Activated naive CD4-positive, alpha-beta T cell treated with anti-CD3 and anti-CD28 coated beads for 36 hours (primary cell): ENCODE results near the gene MAPK11. TPM values are rescaled to one million over a fixed set of nuclear protein-coding genes. Genes with fewer than 3 reads are reported as not detected.
A peak's percentile ranks its signal among the peaks of the same experiment; 100 is the strongest.

Experiments
- CTCF ChIA-PET: fragments of 350-600 bp; sonication (Branson Sonifier 250); formaldehyde crosslinking; loops from one replicate; lab custom pipeline; 2021; ENCODE audit warnings: antibody characterized with exemption; lab: Charles Lee
- DNase-seq: peaks from one replicate; pipeline ENCODE4 v3.0.0-alpha.2; 2020
- H3K27ac Mint-ChIP-seq: one replicate; pipeline ENCODE4 v1.8.0; 2021; ENCODE audit warnings: mild to moderate bottlenecking, mixed read lengths
- H3K27me3 Mint-ChIP-seq: one replicate; pipeline ENCODE4 v1.8.0; 2021; ENCODE audit warnings: low read depth, mixed read lengths
- H3K36me3 Mint-ChIP-seq: one replicate; pipeline ENCODE4 v1.8.0; 2021; ENCODE audit warnings: low read depth, mixed read lengths
- H3K4me1 Mint-ChIP-seq: one replicate; pipeline ENCODE4 v1.8.0; 2021; ENCODE audit warnings: low read depth, mixed read lengths
- H3K4me3 Mint-ChIP-seq: one replicate; pipeline ENCODE4 v1.8.0; 2021; ENCODE audit warnings: mild to moderate bottlenecking, moderate library complexity, mixed read lengths
- H3K9me3 Mint-ChIP-seq: one replicate; pipeline ENCODE4 v1.8.0; 2021; ENCODE audit warnings: mixed read lengths
- intact Hi-C: fragments of 100-400 bp; cut with micrococcal nuclease; formaldehyde crosslinking; loops from one replicate; pipeline ENCODE4 v1.15.1; 2023
- total RNA-seq, 2 experiments: library from RNA; stranded (reverse); gene quantifications; one replicate each; pipeline ENCODE4 v1.2.3, GENCODE V29; 2021

MAPK11 gene
- 10 to 100 TPM; 17.5 to 17.9 TPM for total RNA-seq

DNA sequence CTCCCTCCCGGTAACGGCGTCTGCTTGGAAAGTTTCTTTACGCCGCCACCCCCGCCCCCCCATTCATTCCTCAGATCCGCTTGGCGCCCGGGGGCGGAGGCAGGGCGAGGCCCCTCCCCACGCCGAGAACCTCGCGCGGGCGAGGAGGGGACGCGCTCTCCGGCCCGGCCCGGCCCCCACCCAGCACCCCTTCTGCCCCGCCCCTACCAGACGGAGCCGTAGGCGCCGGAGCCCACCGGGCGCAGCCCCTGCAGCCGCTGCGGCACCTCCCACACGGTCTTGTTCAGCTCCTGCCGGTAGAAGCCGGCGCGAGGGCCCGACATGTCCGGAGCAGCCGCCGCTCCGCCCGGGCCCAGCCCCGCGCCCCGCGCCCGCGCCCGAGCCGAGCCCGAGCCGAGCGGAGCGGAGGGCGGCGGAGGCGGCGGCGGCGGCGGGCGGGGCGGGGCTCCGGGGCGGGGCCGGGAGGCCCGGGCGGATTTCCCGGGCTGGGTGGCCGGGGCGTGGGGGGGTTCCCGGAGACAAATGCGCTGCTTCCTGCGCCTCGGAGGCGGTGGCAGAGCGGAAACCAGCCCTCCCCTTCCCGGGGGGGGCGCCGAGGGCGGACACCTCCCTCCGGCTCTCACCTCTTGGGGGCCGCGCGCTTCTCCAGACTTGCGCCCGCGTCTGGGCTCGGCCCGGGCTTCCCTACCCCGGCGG lies at the start of gene MAPK11:
TSS of gene MAPK11 (minus strand) at position 411 of the 696 bp plus-strand sequence. CDS start at position 323, 88 bp downstream.
- Mint-ChIP-seq H3K4me1 (peaks cover 13% of the 10 kb centered on the region), H3K27me3 (no peaks in the 10 kb centered on the region), H3K4me3 (peak within 1 kb of the TSS; percentile 66), H3K36me3 (no peaks in the 10 kb centered on the region), H3K9me3 (no peaks in the 10 kb centered on the region), H3K27ac (no peak within 1 kb of the TSS)
- DNase-seq = peak; percentile 87
- intact Hi-C loops = loop anchor here (1.0 to 5.0 kb wide), 5 partner anchors 18 to 351 kb away; no protein-coding TSS in a partner anchor
- CTCF ChIA-PET = no interaction called here

DNA sequence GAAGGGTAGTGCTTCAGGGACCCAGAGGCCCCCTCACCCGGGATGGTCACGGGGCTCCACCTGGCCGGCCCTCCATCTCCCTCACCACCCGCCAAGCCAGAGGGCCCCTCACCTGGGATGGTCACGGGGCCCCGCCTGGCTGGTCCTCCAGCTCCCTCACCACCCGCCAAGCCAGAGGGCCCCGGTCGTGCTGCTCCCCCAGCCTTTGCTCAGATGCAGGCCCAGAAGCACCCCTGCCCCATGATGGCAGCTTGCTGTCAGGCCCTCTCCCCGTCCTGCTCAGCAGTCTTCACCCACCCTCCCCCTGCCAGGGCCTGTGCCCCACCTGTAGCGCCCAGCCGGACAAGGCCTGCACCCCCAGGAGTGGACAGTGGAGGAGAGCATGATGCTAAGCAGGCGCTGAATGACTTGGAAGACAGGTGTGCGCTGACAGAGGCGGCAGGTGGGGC lies 49.3 kb upstream of the MAPK11 start:
- Mint-ChIP-seq H3K36me3 (no peaks in the 10 kb centered on the region), H3K27ac (no peak overlapping the region), H3K9me3 (no peaks in the 10 kb centered on the region), H3K4me1 (peaks cover 7% of the 10 kb centered on the region), H3K4me3 (no peak overlapping the region), H3K27me3 (no peaks in the 10 kb centered on the region)
- intact Hi-C loops = no loop called here
- CTCF ChIA-PET = no interaction called here
- no peak for DNase-seq

DNA sequence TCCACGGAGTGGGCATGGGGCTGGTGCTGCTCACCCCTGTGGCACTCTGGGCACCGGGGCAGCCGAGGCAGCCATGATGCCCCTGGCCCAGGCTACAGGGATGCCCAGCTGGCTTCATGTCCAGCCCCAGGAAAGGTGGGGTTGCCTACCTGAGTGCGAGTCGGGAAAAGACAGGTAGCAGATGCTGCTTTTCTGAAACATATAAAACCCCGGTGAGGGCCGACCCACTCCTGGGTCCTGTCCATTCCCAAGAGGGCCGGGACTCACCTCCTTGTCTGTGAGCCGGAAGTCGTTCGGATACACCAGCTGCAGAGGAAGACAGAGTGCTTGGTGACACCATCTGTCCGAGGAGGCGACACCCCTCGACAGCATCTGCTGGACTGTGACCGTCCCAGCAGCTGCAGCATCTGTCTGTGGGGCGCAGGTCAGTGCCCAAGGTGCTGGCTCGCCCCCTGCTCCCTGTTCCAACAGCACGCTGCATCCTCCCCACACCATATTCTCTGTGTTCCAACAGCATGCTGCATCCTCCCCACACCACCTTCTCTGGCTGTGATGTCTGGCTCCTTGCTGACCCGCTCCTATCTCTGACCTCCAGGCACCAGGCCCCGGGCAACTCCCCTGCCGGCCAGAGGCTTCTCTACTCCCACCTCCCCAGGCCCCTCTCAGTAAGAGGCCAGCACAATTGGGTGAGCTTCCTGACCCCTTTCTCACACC lies 48.7 kb upstream of the MAPK11 start:
- Mint-ChIP-seq H3K4me3 (no peak overlapping the region), H3K4me1 (peaks cover 13% of the 10 kb centered on the region), H3K36me3 (no peaks in the 10 kb centered on the region), H3K27ac (no peak overlapping the region), H3K27me3 (no peaks in the 10 kb centered on the region), H3K9me3 (no peaks in the 10 kb centered on the region)
- CTCF ChIA-PET = no interaction called here
- intact Hi-C loops = no loop called here
- no peak for DNase-seq

DNA sequence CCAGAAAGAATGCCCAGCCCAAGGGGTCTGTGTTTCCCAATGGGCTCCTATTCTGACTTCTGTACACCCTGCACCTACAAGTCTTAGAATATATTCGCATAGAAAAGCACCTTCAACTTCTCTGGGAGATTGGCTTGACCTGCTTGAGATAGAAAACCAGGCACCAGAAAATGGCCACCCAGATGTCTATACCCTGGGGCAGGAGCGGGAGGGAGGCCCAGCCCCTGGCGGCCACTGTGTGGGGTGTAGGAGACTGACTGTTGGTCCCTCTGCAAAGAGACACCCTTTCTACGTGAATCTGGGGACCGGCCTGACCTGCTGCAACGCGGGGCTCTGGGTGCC lies 48.1 kb upstream of the MAPK11 start:
- H3K36me3 Mint-ChIP-seq = no peaks in the 10 kb centered on the region
- CTCF ChIA-PET = no interaction called here

DNA sequence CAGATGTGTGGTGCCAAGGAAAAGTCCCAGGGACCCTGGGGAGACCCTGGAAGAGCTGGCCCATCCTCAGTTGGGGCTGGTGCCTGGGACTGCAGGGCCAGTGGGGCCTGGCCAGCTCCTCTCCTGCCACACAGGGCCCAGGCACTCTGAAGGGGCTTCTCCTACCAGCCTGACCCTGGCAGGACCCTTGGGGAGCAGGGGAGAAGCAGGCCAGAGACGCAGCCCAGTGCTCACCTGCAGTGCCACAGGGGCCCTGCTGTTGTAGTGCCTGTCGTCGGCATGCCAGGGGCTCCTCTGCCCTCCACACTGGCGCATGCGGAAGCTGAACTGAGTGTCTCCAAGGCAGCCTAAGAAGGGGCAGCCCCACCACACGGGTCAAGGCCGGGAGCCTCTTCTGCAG lies 47.5 kb upstream of the MAPK11 start:
- Mint-ChIP-seq H3K27me3 (no peaks in the 10 kb centered on the region), H3K36me3 (no peaks in the 10 kb centered on the region), H3K4me1 (peaks cover 17% of the 10 kb centered on the region), H3K9me3 (no peaks in the 10 kb centered on the region), H3K4me3 (no peak overlapping the region), H3K27ac (no peak overlapping the region)
- intact Hi-C loops = no loop called here
- CTCF ChIA-PET = no interaction called here
- DNase-seq = no peak

More for the DNA sequence above, 48.1 kb upstream of the MAPK11 start:
- no peak overlapping the region for H3K27ac Mint-ChIP-seq
- no peaks in the 10 kb centered on the region for H3K27me3 Mint-ChIP-seq
- no peak for DNase-seq
- H3K9me3 Mint-ChIP-seq = no peaks in the 10 kb centered on the region
- intact Hi-C loops = no loop called here
- peaks cover 15% of the 10 kb centered on the region for H3K4me1 Mint-ChIP-seq
- no peak overlapping the region for H3K4me3 Mint-ChIP-seq

DNA sequence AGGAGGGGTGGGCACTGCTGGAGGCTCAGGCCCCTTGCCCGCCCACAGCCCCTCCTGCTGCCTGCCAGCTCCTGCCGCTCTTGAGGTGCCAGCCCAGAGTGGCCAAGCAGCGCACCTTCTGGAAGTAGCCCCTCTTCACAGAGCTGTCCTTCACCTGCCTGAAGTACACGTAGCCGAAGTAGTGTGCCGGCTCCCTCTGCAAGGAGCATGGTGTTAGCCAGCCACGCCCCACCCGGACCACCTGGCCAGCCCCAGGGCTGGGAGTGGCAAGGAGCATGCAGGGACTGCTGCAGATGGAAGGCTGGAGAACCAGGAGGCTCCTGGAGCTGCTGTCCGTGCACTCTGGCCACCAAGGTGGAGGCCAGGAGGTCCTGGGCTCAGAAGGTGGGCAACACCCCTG lies 47.0 kb upstream of the MAPK11 start:
- DNase-seq = no peak
- intact Hi-C loops = no loop called here
- CTCF ChIA-PET = no interaction called here
- Mint-ChIP-seq H3K4me3 (no peak overlapping the region), H3K9me3 (no peaks in the 10 kb centered on the region), H3K36me3 (no peaks in the 10 kb centered on the region), H3K27ac (no peak overlapping the region), H3K4me1 (peaks cover 17% of the 10 kb centered on the region), H3K27me3 (no peaks in the 10 kb centered on the region)

DNA sequence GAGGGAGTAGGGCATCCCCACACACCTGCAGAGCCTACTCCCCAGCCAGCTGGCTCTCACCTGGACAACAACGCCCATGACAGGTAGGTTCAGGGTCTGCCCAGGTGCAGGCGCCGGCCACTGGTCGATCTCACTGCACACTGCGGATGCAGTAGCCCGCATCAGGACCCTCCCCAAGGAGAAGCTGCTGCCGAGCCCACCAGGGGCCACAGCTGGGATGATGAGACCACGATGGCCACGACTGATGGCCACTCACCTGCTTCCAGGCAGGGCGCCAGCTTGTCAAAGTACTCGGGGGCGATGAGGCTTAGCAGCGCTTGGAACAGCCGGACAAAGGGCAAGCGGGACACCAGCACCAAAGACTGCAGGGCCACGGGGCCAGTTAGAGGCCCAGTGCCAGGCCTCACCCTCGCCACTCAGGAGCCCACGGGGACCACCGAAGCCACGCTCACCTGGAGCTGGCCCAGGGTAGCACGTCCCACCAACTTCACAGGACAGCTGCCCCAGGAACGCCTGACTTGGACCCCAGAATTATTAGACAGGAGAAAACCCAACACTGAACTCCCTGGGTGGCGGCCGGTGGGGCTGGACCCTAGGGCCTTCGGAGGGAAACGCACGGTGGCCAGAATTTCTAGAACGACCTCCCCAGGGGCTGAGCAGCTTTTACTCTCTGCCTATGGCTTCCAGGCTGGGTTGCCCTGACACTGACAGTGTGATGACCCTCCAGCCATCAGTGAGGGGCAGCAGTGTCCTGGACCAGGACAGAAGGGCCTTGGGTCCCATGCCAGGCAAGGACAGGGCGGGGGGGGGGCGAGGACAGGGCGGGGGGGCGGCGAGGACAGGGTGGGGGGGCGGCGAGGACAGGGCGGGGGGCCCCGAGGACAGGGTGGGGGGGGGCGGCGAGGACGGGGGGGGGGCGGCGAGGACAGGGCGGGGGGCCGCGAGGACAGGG lies 46.2 kb upstream of the MAPK11 start:
- Mint-ChIP-seq H3K4me1 (peaks cover 17% of the 10 kb centered on the region), H3K27me3 (no peaks in the 10 kb centered on the region), H3K27ac (no peak overlapping the region), H3K4me3 (no peak overlapping the region), H3K36me3 (no peaks in the 10 kb centered on the region), H3K9me3 (no peaks in the 10 kb centered on the region)
- CTCF ChIA-PET = interaction anchor here (1.1 kb wide), 1 partner anchor 25 kb away, joined by 3 read pairs; no protein-coding TSS in a partner anchor
- intact Hi-C loops = no loop called here
- DNase-seq = no peak

DNA sequence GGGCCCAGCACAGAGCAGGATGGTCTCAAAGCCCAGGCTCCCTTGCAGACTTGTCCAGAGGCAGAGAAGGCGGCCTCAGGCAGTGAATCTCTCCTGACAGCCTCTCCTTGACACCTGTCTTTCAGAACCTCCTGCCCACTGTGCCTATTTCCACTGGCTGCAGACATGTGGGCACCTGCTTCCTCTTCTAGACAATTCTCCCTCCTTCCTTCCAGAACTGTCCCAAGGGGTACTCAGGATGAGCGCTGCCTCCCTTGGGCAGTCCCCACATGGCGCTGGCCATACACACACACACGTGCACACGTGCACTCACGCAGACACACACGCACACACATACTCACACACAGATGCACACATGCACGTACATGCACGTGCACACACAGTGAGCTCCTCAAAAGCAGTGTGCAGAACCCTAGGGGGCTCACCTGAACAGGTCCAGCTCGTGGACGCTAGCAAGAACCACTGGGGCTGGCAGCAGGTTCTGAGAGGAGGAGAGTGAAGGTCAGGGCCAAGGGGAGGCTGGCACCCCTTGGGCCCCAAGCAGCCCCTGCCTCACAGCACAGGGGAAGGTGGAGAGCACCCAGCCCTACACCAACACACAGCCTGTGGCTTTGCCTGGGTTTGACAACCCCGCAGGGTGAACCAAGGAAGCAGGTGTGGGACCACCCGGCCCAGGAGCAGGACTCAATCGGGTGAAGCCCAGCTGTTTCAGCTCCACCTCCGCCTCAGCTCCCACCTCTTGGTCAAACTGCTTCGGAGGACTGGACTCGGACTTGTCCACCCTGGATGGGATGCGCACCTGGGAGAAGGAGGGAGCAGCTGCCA lies 45.3 kb upstream of the MAPK11 start:
- Mint-ChIP-seq H3K4me1 (peaks cover 17% of the 10 kb centered on the region), H3K9me3 (no peaks in the 10 kb centered on the region), H3K4me3 (no peak overlapping the region), H3K36me3 (no peaks in the 10 kb centered on the region), H3K27me3 (no peaks in the 10 kb centered on the region), H3K27ac (peak overlapping the region; percentile 64)
- DNase-seq = no peak
- CTCF ChIA-PET = interaction anchor here (1.0 to 1.1 kb wide), 2 partner anchors 8 to 26 kb away, joined by 3 to 5 read pairs; no protein-coding TSS in a partner anchor
- intact Hi-C loops = no loop called here

DNA sequence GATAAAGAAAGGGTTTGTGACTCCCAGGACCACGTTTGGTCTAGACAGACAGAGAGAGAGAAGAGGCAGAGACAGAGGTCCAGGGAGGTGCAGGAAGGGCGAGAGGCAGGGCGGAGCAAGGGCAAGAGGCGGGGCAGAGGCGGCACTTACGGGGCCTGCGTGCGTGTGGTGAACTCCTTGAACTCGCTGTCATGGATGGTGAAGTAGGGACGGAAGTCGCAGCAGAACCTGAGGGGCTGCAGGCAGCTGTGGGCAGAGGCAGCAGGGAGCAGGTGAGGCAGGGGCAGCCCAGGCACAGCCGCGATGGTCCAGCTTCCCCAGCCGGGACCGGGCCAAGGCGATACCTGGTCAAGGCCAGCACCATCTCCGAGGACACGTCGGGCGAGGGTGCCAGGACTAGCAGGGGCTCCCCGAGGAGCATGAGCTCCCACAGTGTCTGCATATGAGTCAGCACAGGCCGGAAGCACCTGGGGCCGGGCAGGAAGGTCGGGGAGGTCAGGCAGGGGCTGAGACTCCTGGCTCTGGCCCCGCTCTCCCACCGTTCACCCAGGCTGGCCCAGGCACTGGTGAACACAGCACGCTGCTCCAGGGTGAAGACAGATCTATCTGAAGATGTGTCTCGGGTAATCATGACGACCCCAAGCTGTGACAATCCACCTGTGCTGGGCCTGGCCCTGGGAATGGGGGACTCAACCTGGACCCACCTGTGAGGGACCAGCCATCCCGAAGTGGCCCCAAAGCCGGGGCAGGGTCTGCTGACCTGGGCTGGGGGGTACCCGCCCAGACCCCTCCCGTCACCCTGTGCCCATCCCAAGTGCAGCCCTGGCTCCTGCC lies 44.5 kb upstream of the MAPK11 start:
- Mint-ChIP-seq H3K4me3 (peak overlapping the region; percentile 81), H3K27me3 (no peaks in the 10 kb centered on the region), H3K36me3 (no peaks in the 10 kb centered on the region), H3K4me1 (peaks cover 17% of the 10 kb centered on the region), H3K27ac (peak overlapping the region; percentile 70), H3K9me3 (no peaks in the 10 kb centered on the region)
- intact Hi-C loops = loop anchor here (5.0 kb wide), 1 partner anchor 42 kb away; the partner anchor contains the start of gene MAPK11
- CTCF ChIA-PET = interaction anchor here (0.8 to 1.0 kb wide), 2 partner anchors 9 to 13 kb away, joined by 3 to 5 read pairs; no protein-coding TSS in a partner anchor
- peak; percentile 87 for DNase-seq

DNA sequence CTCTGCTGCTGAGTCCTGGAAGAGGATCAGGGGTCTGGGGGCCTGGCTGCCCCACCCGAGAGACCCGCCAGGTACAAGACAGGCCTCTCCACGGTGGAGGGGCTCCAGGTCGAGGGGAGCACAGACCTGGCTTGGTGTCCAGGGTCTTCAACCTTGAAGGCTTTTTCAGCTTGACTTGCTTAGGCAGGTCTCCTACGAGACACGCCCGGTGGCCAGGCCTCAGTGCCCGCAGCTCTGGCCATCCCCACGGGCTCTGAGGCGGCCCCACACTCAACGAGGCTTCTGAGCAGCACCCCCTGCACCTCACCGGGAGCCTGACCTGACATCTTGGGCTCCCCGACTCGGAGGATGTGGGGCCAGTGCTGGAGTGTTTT lies 43.9 kb upstream of the MAPK11 start:
- no peaks in the 10 kb centered on the region for H3K27me3 Mint-ChIP-seq
- CTCF ChIA-PET = interaction anchor here (0.6 to 1.0 kb wide), 4 partner anchors 9 to 166 kb away, joined by 3 to 5 read pairs (median 3); no protein-coding TSS in a partner anchor
- no peak for DNase-seq
- peaks cover 17% of the 10 kb centered on the region for H3K4me1 Mint-ChIP-seq
- H3K27ac Mint-ChIP-seq = peak overlapping the region; percentile 70
- intact Hi-C loops = loop anchor here (5.0 kb wide), 1 partner anchor 42 kb away; the partner anchor contains the start of gene MAPK11
- no peaks in the 10 kb centered on the region for H3K9me3 Mint-ChIP-seq
- no peaks in the 10 kb centered on the region for H3K36me3 Mint-ChIP-seq
- peak overlapping the region; percentile 81 for H3K4me3 Mint-ChIP-seq
